Mesenchymal stem cell (in vitro differentiated cells and primary cell): ENCODE data around the gene TNFAIP6. TPM values are rescaled to one million over a fixed set of nuclear protein-coding genes. Genes with fewer than 3 reads are reported as not detected.
"Not testable (repeated sequence)": the region's sequence is repeated elsewhere in the genome, so short reads cannot be mapped to it uniquely, and the experiment has no call there.

Experiments used
- DNase-seq: peaks from one replicate; pipeline ENCODE4 v3.0.0-alpha.2; 2013
- H2AFZ ChIP-seq: one replicate; pipeline ENCODE4 v1.6.1; 2013; ENCODE audit warnings: low read depth, mild to moderate bottlenecking, control low read depth, inconsistent platforms, low read length, moderate library complexity
- H2AK5ac ChIP-seq: 2 replicates; pipeline ENCODE4 v1.6.1; 2013; ENCODE audit warnings: low read length, moderate library complexity, mild to moderate bottlenecking, inconsistent platforms; ENCODE audit not compliant: severe bottlenecking
- H2BK120ac ChIP-seq: one replicate; pipeline ENCODE4 v1.6.1; 2013; ENCODE audit warnings: low read depth, mild to moderate bottlenecking, inconsistent platforms, low read length, moderate library complexity
- H2BK12ac ChIP-seq, 2 experiments: one replicate each; pipeline ENCODE4 v1.6.1; 2013; ENCODE audit warnings: inconsistent platforms in 2 of 2, low read length in 2 of 2, mild to moderate bottlenecking in 2 of 2, moderate library complexity in 2 of 2, control low read depth in 1 of 2
- H2BK15ac ChIP-seq: one replicate; pipeline ENCODE4 v1.6.1; 2013; ENCODE audit warnings: mild to moderate bottlenecking, low read depth, inconsistent platforms; ENCODE audit not compliant: poor library complexity, severe bottlenecking
- H2BK5ac ChIP-seq: 2 replicates; pipeline ENCODE4 v1.6.1; 2013; ENCODE audit warnings: low read depth, mild to moderate bottlenecking, low read length, control low read depth, inconsistent platforms; ENCODE audit not compliant: poor library complexity, severe bottlenecking
- H3K14ac ChIP-seq, 2 experiments: one replicate each; pipeline ENCODE4 v1.6.1; 2013; ENCODE audit warnings: inconsistent platforms in 2 of 2, low read length in 2 of 2, control low read depth in 1 of 2, mild to moderate bottlenecking in 1 of 2, moderate library complexity in 1 of 2
- H3K18ac ChIP-seq, 2 experiments: one replicate each; pipeline ENCODE4 v1.6.1; 2013; ENCODE audit warnings: inconsistent platforms in 2 of 2, low read length in 2 of 2, control low read depth in 1 of 2, low read depth in 1 of 2, mild to moderate bottlenecking in 1 of 2
- H3K23ac ChIP-seq, 2 experiments: one replicate each; pipeline ENCODE4 v1.6.1; 2013; ENCODE audit warnings: inconsistent platforms in 2 of 2, low read length in 2 of 2, mild to moderate bottlenecking in 2 of 2, moderate library complexity in 2 of 2, control low read depth in 1 of 2
- H3K27ac ChIP-seq: 2 replicates; pipeline ENCODE4 v1.5.1; 2013; ENCODE audit warnings: mild to moderate bottlenecking, moderate library complexity, low read length, control low read depth, inconsistent platforms; ENCODE audit not compliant: poor library complexity, severe bottlenecking
- H3K27me3 ChIP-seq, 2 experiments: 2 replicates each; pipeline versions ENCODE4 v1.6.1 to v1.7.0; 2013; ENCODE audit warnings: low read length in 2 of 2, mild to moderate bottlenecking in 2 of 2, moderate library complexity in 2 of 2, control low read depth in 1 of 2, inconsistent platforms in 1 of 2; ENCODE audit not compliant: control insufficient read depth in 1 of 2, insufficient read depth in 1 of 2
- H3K36me3 ChIP-seq, 2 experiments: 2 replicates each; pipeline versions ENCODE4 v1.6.1 to v1.7.0; 2013; ENCODE audit warnings: low read length in 2 of 2, control low read depth in 1 of 2, inconsistent platforms in 1 of 2, low read depth in 1 of 2, mild to moderate bottlenecking in 1 of 2; ENCODE audit not compliant: insufficient read depth in 2 of 2, control insufficient read depth in 1 of 2
- H3K4ac ChIP-seq, 2 experiments: one replicate each; pipeline ENCODE4 v1.6.1; 2013; ENCODE audit warnings: inconsistent platforms in 2 of 2, low read length in 2 of 2, mild to moderate bottlenecking in 2 of 2, moderate library complexity in 2 of 2, control low read depth in 1 of 2, low read depth in 1 of 2
- H3K4me1 ChIP-seq: 2 replicates; pipeline ENCODE4 v1.6.1; 2013; ENCODE audit warnings: low read depth, low read length, control low read depth; ENCODE audit not compliant: control insufficient read depth, insufficient read depth
- H3K4me2 ChIP-seq: 2 replicates; pipeline ENCODE4 v1.6.1; 2013; ENCODE audit warnings: low read length, mild to moderate bottlenecking, inconsistent platforms; ENCODE audit not compliant: poor library complexity, severe bottlenecking
- H3K4me3 ChIP-seq, 2 experiments: 2 replicates each; pipeline versions ENCODE4 v1.5.1 to v1.7.0; 2013; ENCODE audit warnings: low read length in 2 of 2, mild to moderate bottlenecking in 2 of 2, control low read depth in 1 of 2, low read depth in 1 of 2; ENCODE audit not compliant: insufficient read depth in 1 of 2
- H3K79me1 ChIP-seq: replicated peaks from 2 replicates; pipeline ENCODE4 v1.6.1; 2013; ENCODE audit warnings: mild to moderate bottlenecking, control low read depth, low read length, inconsistent platforms; ENCODE audit not compliant: poor library complexity, severe bottlenecking
- H3K9ac ChIP-seq: 2 replicates; pipeline ENCODE4 v1.7.0; 2013; ENCODE audit warnings: mild to moderate bottlenecking, low read length, moderate library complexity
- H3K9me3 ChIP-seq: 2 replicates; pipeline ENCODE4 v1.7.0; 2013; ENCODE audit warnings: mild to moderate bottlenecking, low read length; ENCODE audit not compliant: control insufficient read depth
- H4K8ac ChIP-seq: one replicate; pipeline ENCODE4 v1.6.1; 2013; ENCODE audit warnings: inconsistent platforms, mild to moderate bottlenecking, low read length, moderate library complexity
- H4K91ac ChIP-seq: one replicate; pipeline ENCODE4 v1.6.1; 2013; ENCODE audit warnings: mild to moderate bottlenecking, low read length, inconsistent platforms
- WGBS: methylation state at CpG from one replicate; pipeline ENCODE4 v1.1.7; 2013; ENCODE audit warnings: mixed read lengths; 5-methylcytosine and 5-hydroxymethylcytosine counted together
- polyA plus RNA-seq, 2 experiments: library from polyadenylated mRNA; stranded (reverse); fragments of 200-250 nt; gene quantifications; one replicate each; pipeline ENCODE4 v1.2.3, GENCODE V29; 2013

Gene TNFAIP6
- 2.1 TPM for polyA plus RNA-seq (2013, experiment 1 of 2)
- 2.2 TPM for polyA plus RNA-seq (2013, experiment 2 of 2)

GRCh38 chr2:151357359-151357758 lies at the start of gene TNFAIP6:
Gene TNFAIP6, plus strand, starts transcription at chr2:151357592. Its CDS starts 75 bp downstream, at chr2:151357667.
- no peak within 1 kb of the TSS for H2BK12ac ChIP-seq
- H3K14ac ChIP-seq, result no peak within 1 kb of the TSS
- peak within 1 kb of the TSS; percentile 92 for H3K9ac ChIP-seq
- no peaks in the 10 kb centered on the region for H3K79me1 ChIP-seq
- H2AFZ ChIP-seq, result no peak within 1 kb of the TSS
- no peak within 1 kb of the TSS for H2BK5ac ChIP-seq
- peak within 1 kb of the TSS in 1 of 2 experiments; percentile 74 for H3K4me3 ChIP-seq
- no peak within 1 kb of the TSS for H3K4ac ChIP-seq
- H3K23ac ChIP-seq, result no peak within 1 kb of the TSS
- no peaks in the 10 kb centered on the region for H3K27me3 ChIP-seq
- H3K18ac ChIP-seq, result no peak within 1 kb of the TSS
- no peaks in the 10 kb centered on the region for H3K4me1 ChIP-seq
- H2AK5ac ChIP-seq, result no peak within 1 kb of the TSS
- no peaks in the 10 kb centered on the region for H3K36me3 ChIP-seq
- H4K8ac ChIP-seq, result no peak within 1 kb of the TSS
- no peaks in the 10 kb centered on the region for H3K9me3 ChIP-seq
- H2BK120ac ChIP-seq, result no peak within 1 kb of the TSS
- H2BK15ac ChIP-seq, result no peak within 1 kb of the TSS
- 47% methylated on average over 1 of the region's 3 CpGs for WGBS
- no peak within 1 kb of the TSS for H3K27ac ChIP-seq
- DNase-seq, result peak; percentile 96
- no peak within 1 kb of the TSS for H3K4me2 ChIP-seq
- no peak within 1 kb of the TSS for H4K91ac ChIP-seq

- 94% methylated on average over 6 of the region's 6 CpGs for WGBS
- H3K36me3 ChIP-seq, H2BK120ac ChIP-seq, H4K8ac ChIP-seq, H3K14ac ChIP-seq, H3K4me2 ChIP-seq, H2BK15ac ChIP-seq, H4K91ac ChIP-seq, H3K18ac ChIP-seq, H3K4me3 ChIP-seq, H3K79me1 ChIP-seq, H2AK5ac ChIP-seq, H2AFZ ChIP-seq, H2BK5ac ChIP-seq, H3K4ac ChIP-seq, H3K9me3 ChIP-seq, H2BK12ac ChIP-seq, H3K9ac ChIP-seq, H3K4me1 ChIP-seq, H3K27ac ChIP-seq, DNase-seq, H3K23ac ChIP-seq: not testable (repeated sequence)
- peaks cover 0 to 15% of the 10 kb centered on the region in 2 experiments for H3K27me3 ChIP-seq
Observed at GRCh38 chr2:151310313-151310712, 47.1 kb upstream of the TNFAIP6 start.

GRCh38 chr2:151312440-151312839 lies 45.0 kb upstream of the TNFAIP6 start:
- H2BK12ac ChIP-seq, H2BK15ac ChIP-seq, H3K4ac ChIP-seq, H3K9me3 ChIP-seq, H4K8ac ChIP-seq, H2BK5ac ChIP-seq, H3K36me3 ChIP-seq, H4K91ac ChIP-seq, H2AFZ ChIP-seq, H3K4me2 ChIP-seq, H3K4me3 ChIP-seq, H3K79me1 ChIP-seq, H2AK5ac ChIP-seq, H3K14ac ChIP-seq, H3K9ac ChIP-seq, H3K23ac ChIP-seq, H2BK120ac ChIP-seq, H3K18ac ChIP-seq, DNase-seq, H3K27ac ChIP-seq, H3K4me1 ChIP-seq: not testable (repeated sequence)
- H3K27me3 ChIP-seq, result peaks cover 0 to 15% of the 10 kb centered on the region in 2 experiments
- WGBS, result 87% methylated on average over 6 of the region's 6 CpGs

- no peaks in the 10 kb centered on the region for H3K4me1 ChIP-seq
- WGBS, result 82% methylated on average over 7 of the region's 7 CpGs
- no peak overlapping the region for H4K8ac ChIP-seq
- no peak overlapping the region for H3K4me2 ChIP-seq
- H3K36me3 ChIP-seq, result no peaks in the 10 kb centered on the region
- no peak for DNase-seq
- peak overlapping the region; percentile 59 for H3K9ac ChIP-seq
- H2AFZ ChIP-seq, result no peak overlapping the region
- H3K27ac ChIP-seq, result no peak overlapping the region
- H2AK5ac ChIP-seq, result no peak overlapping the region
- no peaks in the 10 kb centered on the region for H3K9me3 ChIP-seq
- H2BK5ac ChIP-seq, result no peak overlapping the region
- H2BK15ac ChIP-seq, result no peak overlapping the region
- H3K79me1 ChIP-seq, result no peaks in the 10 kb centered on the region
- H2BK120ac ChIP-seq, result no peak overlapping the region
- H4K91ac ChIP-seq, result no peak overlapping the region
- H3K14ac ChIP-seq, result peak overlapping the region in 1 of 2 experiments; percentile 51
- H3K4ac ChIP-seq, result no peak overlapping the region
- H3K27me3 ChIP-seq, result peaks cover 0 to 2% of the 10 kb centered on the region in 2 experiments
- peak overlapping the region in 1 of 2 experiments; percentile 70 for H3K18ac ChIP-seq
- peak overlapping the region in 1 of 2 experiments; percentile 61 for H3K4me3 ChIP-seq
- H2BK12ac ChIP-seq, result no peak overlapping the region
- H3K23ac ChIP-seq, result no peak overlapping the region
Observed at GRCh38 chr2:151315381-151315903, 42.0 kb upstream of the TNFAIP6 start.
